GM21423 (cell line): ENCODE data around the gene SND1.

Experiments
- ATAC-seq: cut with Tn5 transposase; IDR thresholded peaks from one replicate; pipeline ENCODE4 v1.9.1; 2021; ENCODE audit warnings: mild to moderate bottlenecking, moderate library complexity; ENCODE audit not compliant: unreplicated experiment

SND1 gene

DNA sequence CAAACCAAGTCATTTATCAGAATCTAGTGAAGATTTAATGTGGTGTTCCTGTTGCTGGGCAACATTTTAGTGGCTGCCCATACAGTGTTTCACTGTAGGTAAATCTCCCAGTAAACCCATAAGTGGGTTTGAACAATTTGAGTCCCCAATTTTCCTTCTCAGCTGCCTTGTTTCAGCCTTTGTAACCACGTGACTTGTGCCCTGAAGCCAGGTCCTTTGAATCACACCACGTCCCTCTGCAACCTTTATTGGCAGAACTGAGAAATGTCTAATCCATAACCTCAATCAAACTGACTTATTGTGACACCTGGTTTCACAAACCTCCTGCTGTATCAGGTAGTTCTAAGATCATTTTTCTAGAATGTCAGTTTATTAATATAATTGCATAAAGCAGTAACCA, 30.1 kb downstream of the SND1 start:
- ATAC-seq: no peak

DNA sequence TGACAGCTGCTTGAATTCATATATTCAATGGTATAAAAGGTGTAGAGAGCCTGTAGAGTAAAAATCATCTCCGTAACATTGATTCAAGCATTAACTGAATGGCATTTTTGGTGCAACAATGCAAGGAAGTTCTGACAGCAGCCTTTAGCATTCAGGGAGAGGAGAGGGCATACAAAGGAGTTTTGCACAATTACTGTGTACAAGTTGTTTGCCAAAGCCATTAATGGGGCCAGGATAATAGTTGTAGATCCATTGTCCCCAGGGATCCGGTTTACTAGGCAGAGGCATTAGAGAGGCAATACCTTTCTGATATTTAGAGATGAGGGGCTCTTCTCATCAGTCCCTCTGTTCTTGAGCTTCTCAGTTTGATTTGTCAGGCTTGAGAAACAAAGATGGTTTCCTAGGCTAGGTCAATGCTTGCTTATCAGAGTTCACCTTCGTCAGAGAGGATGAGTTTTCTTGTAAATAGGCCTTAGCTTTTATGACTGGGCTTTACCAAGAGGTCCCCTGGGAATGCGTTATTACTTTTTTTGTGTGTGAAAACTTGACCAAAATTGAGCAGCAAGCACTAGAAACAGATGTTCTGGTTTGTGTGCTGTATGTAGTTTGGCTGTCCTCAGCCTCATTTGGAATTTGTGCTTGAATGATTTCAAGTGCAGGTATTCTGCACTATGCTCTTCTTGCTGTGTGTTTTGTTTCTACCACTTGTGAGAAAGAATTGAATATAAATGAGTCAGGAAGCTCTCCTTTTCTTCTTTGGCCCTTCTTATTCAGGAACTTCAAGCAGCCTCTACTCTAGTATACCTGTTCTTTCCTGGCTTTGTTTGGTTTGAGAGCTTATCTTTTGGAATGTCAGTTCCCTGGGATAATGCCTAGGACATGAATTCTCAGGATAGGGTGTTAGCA, 32.0 kb downstream of the SND1 start:
- ATAC-seq: peak; percentile 64

DNA sequence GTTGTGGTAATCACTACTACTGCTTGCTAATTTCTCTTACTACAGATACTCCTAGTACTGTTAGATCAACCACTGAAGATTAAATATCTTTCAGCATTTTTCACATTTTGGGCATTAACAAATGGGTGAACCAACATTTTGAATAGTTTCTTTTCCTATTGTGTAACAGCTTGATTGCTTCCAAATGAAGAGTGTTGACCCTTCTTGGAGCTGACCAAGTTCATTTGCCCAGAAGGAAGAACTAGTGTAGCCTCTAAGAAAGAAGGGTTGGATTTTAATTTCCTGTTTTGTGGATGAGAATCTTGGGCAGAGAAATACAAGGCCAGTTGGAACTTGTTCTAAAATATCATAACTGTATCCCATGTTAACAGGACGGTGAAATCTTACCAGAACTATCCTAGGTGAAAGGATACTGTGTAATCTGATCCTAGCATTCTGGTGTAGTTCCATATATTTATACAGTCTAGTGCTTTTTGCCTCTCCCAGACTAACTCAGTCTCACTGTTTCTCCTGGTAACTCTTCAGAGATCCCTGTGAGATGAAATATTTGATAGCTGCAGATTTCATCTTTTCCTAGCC, 37.3 kb downstream of the SND1 start:
- ATAC-seq: no peak

DNA sequence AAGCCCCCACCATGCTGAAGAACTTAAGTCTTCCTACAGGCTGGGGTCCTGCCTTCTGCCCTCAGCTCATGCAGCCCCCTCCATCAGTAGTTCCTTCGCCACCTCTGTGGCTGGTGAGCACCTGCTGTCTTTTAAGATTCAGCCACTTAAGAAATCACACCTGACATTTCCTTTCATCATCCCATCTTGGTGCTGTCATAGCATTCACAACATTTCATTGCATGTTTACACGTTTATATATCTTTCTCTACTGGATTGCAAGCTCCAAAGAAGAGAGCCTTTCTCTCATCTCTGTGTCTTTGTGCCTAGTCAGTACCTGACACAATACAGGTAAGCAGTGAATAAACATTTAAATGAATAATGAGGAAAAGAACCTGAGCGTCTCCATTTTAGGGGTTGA, 38.3 kb downstream of the SND1 start:
- no peak for ATAC-seq

DNA sequence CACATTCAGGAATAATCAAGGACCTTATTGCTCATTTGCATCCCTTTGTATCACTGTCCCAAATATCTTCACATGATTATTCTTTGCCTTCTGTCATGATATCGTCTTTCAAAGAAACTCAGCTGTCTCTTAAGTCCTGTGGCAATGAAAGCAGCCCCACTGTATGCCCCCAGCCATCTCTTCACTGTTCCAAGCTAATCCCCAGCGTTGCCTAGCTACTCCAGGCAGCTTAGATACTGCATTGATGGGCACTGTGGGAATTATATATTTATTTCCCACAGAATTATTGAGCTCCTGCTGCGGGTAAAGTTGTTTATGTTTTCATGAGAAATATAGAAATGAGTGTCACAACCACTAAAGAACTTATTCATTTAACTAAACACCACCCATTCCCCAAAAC, 38.8 kb downstream of the SND1 start:
- ATAC-seq: no peak

DNA sequence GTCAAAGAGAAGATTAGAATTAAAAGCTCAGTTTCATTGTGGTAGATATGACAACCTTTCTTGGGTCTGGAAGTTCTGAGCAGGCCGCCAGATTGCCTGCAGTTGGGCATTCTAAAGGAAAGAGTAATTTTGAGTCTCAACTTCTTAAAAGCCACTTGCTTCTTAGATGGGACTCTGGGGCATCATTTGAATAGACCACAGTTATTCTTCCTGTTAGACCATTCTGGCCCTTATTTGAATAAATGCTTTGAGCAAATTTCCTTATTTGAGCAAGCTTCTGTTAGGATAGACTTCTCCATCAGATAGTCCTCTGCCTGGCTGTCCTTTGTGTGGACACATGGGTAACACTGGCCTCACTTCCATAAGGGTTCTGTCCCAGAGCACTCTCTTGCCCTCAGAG, 40.2 kb downstream of the SND1 start:
- ATAC-seq: no peak

DNA sequence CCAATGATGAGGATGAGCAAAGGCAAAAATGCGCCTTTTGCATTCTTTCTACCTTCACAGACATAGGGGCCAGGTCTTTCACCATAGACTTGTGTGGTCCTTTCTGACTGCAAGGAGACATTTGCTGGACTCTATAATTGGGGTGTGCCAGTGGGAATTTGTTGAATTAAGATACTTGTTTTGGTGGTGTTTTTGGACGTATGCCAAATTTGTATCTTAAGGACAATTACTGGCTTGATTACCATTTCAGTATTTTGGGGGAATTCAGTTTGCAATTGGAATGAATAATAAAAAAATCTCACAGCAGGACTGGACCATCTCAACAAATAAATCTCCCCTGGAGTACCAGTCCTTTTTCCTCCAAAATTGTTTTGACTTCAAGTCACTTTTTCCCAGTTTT, 47.9 kb downstream of the SND1 start:
- ATAC-seq: no peak

DNA sequence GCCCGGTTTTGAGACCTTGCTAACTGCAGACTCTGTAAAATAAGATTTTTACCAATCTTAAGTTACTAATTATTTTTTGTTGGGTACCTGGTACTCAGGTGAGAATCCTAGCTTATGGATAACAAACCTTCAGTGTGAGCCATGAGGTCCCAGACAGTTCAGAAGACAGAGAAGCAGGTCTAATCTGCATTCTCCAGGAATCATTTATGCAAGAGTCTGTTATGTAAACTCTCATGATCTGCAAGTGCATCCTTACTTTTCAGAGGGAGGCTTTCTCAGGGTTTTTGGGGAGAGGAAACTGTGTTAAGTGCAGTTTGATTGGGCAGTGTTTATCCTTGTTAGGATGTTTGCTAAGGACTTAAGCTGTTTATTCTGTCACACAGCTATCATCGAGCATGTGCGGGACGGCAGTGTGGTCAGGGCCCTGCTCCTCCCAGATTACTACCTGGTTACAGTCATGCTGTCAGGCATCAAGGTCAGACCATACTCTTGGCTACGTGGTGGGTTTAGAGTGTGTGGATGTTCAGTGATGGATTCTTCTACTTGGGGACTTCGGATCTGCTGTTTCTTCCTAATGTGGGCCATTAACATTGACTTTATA, 50.2 kb downstream of the SND1 start:
- ATAC-seq: no peak

DNA sequence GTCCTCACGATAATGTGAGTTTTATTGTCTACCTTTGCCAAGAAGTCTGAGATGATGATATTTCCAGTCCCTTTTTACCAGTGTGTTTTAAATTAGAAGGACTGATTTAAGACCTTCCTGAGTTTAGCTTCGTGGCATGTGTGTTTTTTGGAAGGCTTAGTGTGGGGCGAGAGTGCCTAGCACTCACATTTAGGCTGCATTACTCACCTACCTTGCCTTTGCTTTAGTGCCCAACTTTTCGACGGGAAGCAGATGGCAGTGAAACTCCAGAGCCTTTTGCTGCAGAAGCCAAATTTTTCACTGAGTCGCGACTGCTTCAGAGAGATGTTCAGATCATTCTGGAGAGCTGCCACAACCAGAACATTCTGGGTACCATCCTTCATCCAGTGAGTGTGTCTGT, 50.9 kb downstream of the SND1 start:
- no peak for ATAC-seq

DNA sequence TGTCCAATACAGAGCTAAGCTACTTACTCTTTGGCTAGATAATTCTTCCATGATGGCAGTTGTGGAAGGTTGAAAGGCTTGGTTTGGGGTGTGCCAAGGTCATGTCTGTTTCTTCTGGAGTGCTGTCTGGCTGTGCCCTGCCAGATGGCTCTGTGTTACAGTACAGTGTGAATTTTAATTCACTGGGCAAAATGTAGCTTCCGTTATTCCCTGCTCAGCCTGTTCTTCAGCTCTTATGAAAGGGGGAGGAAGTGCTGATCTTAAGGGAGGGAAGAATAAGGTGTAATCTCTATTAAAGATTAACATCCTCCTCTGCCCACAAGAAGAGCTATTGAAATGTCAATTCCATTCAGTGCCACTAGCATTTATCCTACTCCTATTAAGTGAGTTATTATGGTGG, 52.2 kb downstream of the SND1 start:
- no peak for ATAC-seq

DNA sequence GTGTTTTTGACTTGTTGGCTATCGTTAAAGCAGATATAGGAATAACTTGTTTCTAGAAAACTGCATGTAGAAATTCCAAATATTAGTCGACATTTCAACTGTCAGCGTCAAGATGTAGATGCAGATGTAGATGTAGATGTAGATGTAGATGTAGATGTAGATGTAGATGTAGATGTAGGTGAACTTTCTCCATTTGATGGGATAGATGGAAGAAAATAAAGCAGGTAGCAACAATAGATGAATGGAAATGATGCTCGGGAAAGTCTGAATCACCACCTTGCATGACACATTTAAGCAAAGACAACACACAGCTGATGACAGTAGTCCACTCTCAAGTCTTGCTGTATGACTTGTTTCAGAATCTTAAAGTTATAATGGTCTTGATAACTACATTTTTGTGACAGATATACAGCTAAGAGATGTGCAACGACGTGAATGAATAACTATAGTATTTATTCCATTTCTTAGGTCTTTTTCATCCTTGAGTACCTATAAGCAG, 53.5 kb downstream of the SND1 start:
- ATAC-seq: no peak

DNA sequence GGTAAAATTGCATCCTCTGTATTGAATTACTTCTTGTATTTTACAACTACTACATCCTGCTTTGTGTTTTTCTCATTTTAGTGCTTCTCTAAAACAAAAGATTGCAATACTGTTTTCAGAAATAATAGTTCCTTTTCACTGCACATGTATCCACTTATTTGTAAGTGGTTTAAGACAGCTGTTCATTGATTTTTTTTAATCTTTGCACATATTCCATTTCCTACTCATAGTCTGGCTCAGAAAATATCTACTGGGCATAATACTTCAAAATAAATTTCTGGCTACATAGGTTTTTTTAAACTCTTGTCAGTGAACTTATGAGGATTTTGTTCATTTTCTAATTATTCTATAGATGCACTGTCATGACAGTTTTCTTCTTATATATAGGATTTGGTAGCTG, 54.8 kb downstream of the SND1 start:
- no peak for ATAC-seq

DNA sequence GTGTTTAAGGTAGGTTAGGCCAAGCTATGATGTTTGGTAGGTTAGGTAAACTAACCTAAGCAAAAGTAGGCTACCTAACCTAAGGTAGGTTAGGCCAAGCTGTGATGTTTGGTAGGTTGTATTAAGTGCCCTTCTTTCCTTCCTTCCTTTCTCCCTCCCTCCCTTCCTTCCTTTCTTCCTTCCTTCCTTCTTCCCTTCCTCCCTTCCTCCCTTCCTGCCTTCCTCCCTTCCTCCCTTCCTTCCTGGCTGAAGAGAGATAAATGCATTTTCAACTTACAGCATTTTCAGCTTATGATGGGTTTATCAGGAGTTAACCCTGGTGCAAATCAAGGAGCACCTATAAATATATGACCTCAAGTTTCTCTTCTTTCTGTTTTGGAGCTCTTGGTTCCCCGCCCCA, 56.2 kb downstream of the SND1 start:
- ATAC-seq: no peak

DNA sequence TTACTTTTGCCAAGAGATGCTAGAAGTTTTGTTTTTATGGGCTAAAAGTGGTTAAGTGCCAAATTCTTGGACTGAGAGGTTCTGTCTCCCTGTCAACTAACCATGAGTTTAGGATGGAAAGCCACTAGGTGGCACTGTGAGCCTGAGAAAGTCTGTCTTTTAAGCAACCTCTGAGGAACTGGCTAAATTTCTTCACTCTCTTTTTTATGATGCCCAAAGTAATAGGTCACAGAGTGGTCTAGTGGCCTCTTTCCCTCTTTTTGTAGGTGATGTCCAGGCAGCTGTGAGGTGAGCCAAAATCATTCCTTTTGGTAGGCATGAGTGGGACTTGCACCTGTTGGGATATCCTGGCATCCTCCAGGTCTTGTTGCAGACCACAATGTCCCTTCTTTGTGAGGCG, 56.8 kb downstream of the SND1 start:
- peak; percentile 76 for ATAC-seq

DNA sequence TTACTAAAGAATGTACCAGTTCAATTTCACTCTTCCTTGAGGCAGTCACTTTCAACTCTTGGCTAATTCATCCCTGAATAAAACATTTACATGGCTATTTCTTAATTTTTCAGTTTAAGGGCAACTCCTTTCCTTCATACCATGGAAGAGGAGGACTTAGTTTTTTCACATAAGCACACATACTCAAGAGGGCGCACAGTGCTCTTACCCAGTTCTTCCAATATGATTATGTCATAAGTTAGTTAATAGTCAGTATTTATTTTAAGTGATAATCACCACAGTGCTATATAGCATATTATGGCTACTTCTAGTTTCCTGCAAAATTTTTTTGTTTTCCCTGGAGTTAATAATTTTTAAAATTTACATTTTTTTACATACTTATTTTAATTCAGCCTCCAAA, 58.6 kb downstream of the SND1 start:
- ATAC-seq: no peak

DNA sequence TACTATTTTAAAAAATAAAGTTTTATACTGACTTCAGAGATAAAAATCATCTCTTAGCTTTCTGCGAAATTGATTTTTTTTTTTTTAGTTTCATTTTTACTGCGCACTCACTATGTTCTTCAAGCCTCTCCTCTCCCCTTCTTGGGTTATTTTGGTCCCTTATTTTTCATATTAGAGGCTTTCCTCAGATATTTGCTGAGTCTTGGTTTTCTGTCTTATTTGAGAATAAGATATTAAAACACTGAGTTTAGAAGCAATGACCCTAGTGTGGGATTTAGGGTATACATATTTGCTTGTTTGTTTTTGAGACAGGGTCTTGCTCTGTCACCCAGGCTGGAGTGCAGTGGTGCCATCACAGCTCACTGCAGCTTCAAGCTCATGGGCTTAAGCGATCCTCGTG, 59.9 kb downstream of the SND1 start:
- no peak for ATAC-seq

DNA sequence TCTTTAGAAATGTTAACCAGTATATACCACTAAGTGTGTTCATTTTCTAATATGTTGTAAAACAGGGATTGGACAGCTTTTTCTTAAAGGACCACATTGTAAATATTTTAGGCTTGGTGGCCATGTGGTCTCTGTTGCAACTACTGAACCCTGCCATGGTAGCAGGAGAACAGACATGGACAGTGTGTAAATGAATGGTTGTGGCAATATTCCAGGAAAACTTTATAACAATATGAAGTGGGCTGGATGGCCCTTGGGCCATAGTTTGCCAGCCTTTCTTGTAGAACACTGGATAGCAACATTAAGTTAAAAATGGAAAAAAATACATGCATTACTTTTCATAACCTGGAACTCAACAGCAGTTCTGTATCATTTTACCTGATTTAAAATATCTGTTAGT, 61.0 kb downstream of the SND1 start:
- no peak for ATAC-seq

DNA sequence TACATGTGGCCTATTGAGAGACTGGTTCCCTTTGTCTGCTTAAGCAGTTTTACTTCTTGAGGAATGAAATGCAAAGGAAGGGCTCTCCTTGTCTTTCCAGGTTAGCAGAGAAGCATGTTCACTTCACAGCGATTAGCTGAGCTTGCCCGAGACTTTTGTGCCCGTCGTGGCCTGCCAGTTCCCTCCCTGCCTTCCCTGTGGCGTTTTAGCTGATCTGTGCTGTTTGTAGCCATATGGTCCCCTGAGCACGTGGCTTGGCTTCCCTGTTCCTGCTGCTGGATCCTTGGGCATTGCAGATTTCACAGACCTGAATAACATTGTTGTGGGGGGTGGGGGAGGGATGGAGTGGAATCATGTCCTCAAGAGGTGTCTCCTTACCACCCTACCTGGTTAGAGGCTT, 61.8 kb downstream of the SND1 start:
- no peak for ATAC-seq

DNA sequence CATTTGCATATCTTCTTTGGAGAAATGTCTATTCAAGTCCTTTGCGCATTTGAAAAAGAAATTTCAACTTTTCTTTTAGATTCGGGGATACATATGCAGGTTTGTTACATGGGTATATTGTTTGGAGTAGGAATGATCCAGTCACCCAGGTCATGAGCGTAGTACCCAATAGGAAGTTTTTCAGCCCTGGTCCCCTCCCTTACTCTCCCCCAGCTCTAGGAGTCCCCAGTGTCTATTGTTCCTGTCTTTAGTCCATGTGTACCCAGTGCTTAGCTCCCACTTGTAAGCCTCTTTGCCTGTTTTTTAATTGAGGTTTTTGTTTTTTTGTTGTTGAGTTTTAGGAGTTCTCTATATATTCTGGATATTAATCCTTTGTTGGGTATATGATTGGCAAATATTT, 63.3 kb downstream of the SND1 start:
- ATAC-seq: no peak

DNA sequence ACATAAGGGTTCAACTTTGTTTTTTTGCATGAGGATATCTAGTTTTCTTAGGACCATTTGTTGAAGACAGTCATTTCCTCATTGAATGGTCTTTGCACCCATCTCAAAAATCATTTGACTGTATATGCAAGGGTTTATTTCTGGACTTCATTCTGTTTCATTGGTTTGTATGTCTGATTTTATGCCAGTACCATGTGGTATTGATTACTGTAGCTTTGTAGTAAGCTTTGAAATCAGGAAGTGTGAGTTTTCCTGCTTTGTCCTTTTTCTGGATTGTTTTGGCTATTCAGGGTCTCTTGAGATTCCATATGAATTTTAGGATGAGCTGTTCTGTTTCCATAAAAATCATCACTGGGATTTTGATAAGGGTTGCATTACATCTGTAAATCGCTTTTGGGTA, 63.9 kb downstream of the SND1 start:
- no peak for ATAC-seq

DNA sequence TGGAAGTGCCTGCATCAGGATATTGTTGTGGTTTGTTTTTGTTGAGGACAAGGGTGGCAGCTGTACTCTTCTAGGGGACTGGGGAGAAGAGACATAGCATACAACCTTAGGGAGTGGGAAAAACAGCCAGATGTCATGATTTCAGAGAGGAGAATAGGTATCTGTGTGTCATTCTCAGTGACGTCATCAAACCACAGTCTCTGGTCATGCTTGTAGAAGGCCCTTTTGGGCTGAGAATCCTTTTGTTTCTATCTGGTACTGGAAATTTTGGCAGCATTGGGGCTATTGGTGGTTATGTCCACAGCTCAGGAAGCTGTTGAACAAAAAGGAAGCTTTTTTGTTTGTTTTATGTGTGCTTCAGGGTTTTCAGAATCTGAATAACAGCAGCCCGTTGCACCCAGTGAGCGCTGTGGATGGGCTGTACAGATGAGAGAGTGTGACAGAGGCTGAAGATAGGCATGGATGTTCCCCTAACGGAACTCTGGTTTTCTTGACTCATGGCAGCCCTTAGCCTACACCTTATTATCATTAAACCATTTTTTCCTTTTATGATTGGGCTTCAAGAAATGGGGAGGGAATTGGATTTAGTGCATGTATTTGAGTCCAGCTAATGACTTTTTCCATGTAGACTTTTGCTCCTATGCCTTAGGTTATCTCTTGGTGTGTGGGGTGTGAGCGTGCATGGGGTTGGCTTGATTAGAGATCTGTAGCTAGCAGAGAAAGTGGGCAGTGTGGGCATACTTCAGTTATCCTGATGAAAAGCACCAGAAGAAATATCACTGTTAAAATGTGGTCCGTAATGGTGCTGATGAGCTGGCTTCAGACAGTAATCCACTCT, 65.7 kb downstream of the SND1 start:
- no peak for ATAC-seq
